K562 (cell line): ENCODE results near the gene POLR3GL. TPM values are rescaled to one million over a fixed set of nuclear protein-coding genes. Genes with fewer than 3 reads are reported as not detected.

Source experiments
- CHCHD3 ChIP-seq: fragments of 250-450 bp; sonication (Bioruptor Pico); IDR thresholded peaks from 2 replicates; pipeline ENCODE4 v2.1.2; 2022; ENCODE audit warnings: mild to moderate bottlenecking
- CREB1 ChIP-seq, 2 experiments: sonication (generic) in 1 of 2; formaldehyde crosslinking in 1 of 2; IDR thresholded peaks; 2 replicates each; pipeline versions ENCODE4 v1.6.1 to v1.8.0; 2012 to 2022; ENCODE audit warnings: inconsistent platforms in 1 of 2, mild to moderate bottlenecking in 1 of 2, missing genetic modification reagents in 1 of 2, moderate library complexity in 1 of 2
- CXXC5 ChIP-seq: fragments of 250-450 bp; sonication (Bioruptor Pico); IDR thresholded peaks from 2 replicates; pipeline ENCODE4 v1.8.0; 2022; ENCODE audit warnings: inconsistent platforms, mild to moderate bottlenecking, moderate library complexity
- ETV6 ChIP-seq, 3 experiments: fragments of 150-350 bp in 1 of 3; sonication (generic) in 1 of 3; formaldehyde crosslinking in 1 of 3; IDR thresholded peaks; 2 replicates each; pipeline versions ENCODE4 v1.6.1 to v1.8.0; 2014 to 2022; ENCODE audit warnings: borderline replicate concordance in 2 of 3, low read depth in 2 of 3, antibody characterized with exemption in 1 of 3, low read length in 1 of 3, mild to moderate bottlenecking in 1 of 3, missing genetic modification reagents in 1 of 3
- FOXA3 ChIP-seq, 2 experiments: fragments of 450-650 bp in 1 of 2; sonication (generic) in 1 of 2; formaldehyde crosslinking; IDR thresholded peaks in 1 of 2; conservative IDR thresholded peaks in 1 of 2; 2 replicates each; pipeline versions ENCODE4 v1.4.0 to v1.8.0; 2020 to 2022; ENCODE audit warnings: mild to moderate bottlenecking in 2 of 2, missing genetic modification reagents in 1 of 2
- FOXJ2 ChIP-seq: fragments of 200-800 bp; sonication (Bioruptor generic); IDR thresholded peaks from 2 replicates; pipeline ENCODE4 v1.6.1; 2016; ENCODE audit warnings: missing genetic modification characterization, missing compliant biosample characterization
- HNRNPK ChIP-seq: fragments of 200-400 bp; formaldehyde crosslinking; IDR thresholded peaks from one replicate; pipeline ENCODE4 v1.6.1; 2018; ENCODE audit warnings: mild to moderate bottlenecking, low read depth, low read length; ENCODE audit not compliant: poor library complexity, severe bottlenecking
- MAZ ChIP-seq, 2 experiments: fragments of 450-650 bp in 1 of 2; sonication (generic) in 1 of 2; formaldehyde crosslinking; IDR thresholded peaks in 1 of 2; conservative IDR thresholded peaks in 1 of 2; 2 replicates each; pipeline versions ENCODE4 v1.4.0 to v1.5.0; 2020; ENCODE audit warnings: mild to moderate bottlenecking in 1 of 2, missing genetic modification reagents in 1 of 2
- MIER1 ChIP-seq: fragments of 450-650 bp; IDR thresholded peaks from 2 replicates; pipeline ENCODE4 v1.6.1; 2016; ENCODE audit warnings: antibody characterized with exemption, mild to moderate bottlenecking, low read depth
- NCOA6 ChIP-seq: fragments of 450-650 bp; IDR thresholded peaks from 2 replicates; pipeline ENCODE4 v1.6.1; 2017; ENCODE audit warnings: mild to moderate bottlenecking
- NONO ChIP-seq, 2 experiments: fragments of 200-400 bp in 1 of 2; fragments of 450-650 bp in 1 of 2; formaldehyde crosslinking in 1 of 2; IDR thresholded peaks; 2 replicates each; pipeline ENCODE4 v1.6.1; 2017; ENCODE audit warnings: low read depth in 2 of 2, mild to moderate bottlenecking in 2 of 2, moderate library complexity in 2 of 2, low read length in 1 of 2
- POLR2B ChIP-seq: fragments of 450-650 bp; IDR thresholded peaks from 2 replicates; pipeline ENCODE4 v1.6.1; 2018; ENCODE audit warnings: low read depth; ENCODE audit not compliant: partially characterized antibody
- RB1 ChIP-seq: fragments of 450-650 bp; IDR thresholded peaks from 2 replicates; pipeline ENCODE4 v1.6.1; 2017; ENCODE audit warnings: low read depth, mild to moderate bottlenecking
- RBM25 ChIP-seq: fragments of 200-400 bp; formaldehyde crosslinking; IDR thresholded peaks from 2 replicates; pipeline ENCODE4 v1.6.1; 2018; ENCODE audit warnings: low read length, low read depth, moderate library complexity; ENCODE audit not compliant: severe bottlenecking
- RFX7 ChIP-seq: fragments of 250-450 bp; sonication (Bioruptor Pico); IDR thresholded peaks from 2 replicates; pipeline ENCODE4 v1.5.1; 2021; ENCODE audit warnings: mild to moderate bottlenecking
- SIN3A ChIP-seq, 2 experiments: fragments of 150-350 bp in 1 of 2; IDR thresholded peaks; 2 replicates each; pipeline ENCODE4 v1.6.1; 2011 to 2016; ENCODE audit warnings: borderline replicate concordance in 2 of 2, low read depth in 2 of 2, low read length in 2 of 2, mild to moderate bottlenecking in 2 of 2, moderate library complexity in 2 of 2; ENCODE audit not compliant: control insufficient read depth in 1 of 2
- TBL1XR1 ChIP-seq, 2 experiments: IDR thresholded peaks; 2 replicates each; pipeline ENCODE4 v1.6.1; 2012; ENCODE audit warnings: improper control_type of control experiment in 2 of 2, low read length in 2 of 2, mild to moderate bottlenecking in 1 of 2
- XRCC5 ChIP-seq: fragments of 200-400 bp; formaldehyde crosslinking; IDR thresholded peaks from 2 replicates; pipeline ENCODE4 v1.6.1; 2017; ENCODE audit warnings: low read depth, mild to moderate bottlenecking, low read length
- ZNF780A ChIP-seq: fragments of 250-450 bp; sonication (Bioruptor Pico); IDR thresholded peaks from 2 replicates; pipeline ENCODE4 v1.5.0; 2021; ENCODE audit warnings: mild to moderate bottlenecking
- polyA plus RNA-seq, 8 experiments: library from polyadenylated mRNA; depleted of rRNA in 4 of 8; stranded (reverse) in 5 of 8; unstranded in 3 of 8; fragments of >200 nt; fragmentation: Nextera tagmentation in 2 of 8; fragmentation: Illumina TruSeq in 1 of 8; extraction: Ambion mirVana in 2 of 8; extraction: Trizol in 1 of 8; gene quantifications; 2 replicates each; pipeline versions ENCODE4 v1.2.1 to v1.2.3, GENCODE V29; 2011 to 2014; ENCODE audit warnings: inconsistent platforms in 1 of 8, missing spikeins in 1 of 8
- total RNA-seq, 7 experiments: library from RNA; depleted of rRNA in 6 of 7; stranded (reverse); fragments of >200 nt in 6 of 7; fragmentation: Illumina TruSeq in 2 of 7; extraction: Trizol in 2 of 7; gene quantifications; 2 replicates each; pipeline versions ENCODE4 v1.2.1 to v1.2.3, GENCODE V29; 2011 to 2021; ENCODE audit warnings: low replicate concordance in 1 of 7
- TF ChIP-seq, protein P1 (sequence below): fragments of 450-650 bp; IDR thresholded peaks from 2 replicates; pipeline ENCODE4 v1.6.1; 2016; ENCODE audit warnings: antibody characterized with exemption
- TF ChIP-seq, protein P2 (sequence below), 2 experiments: fragments of 200-800 bp in 1 of 2; sonication (Bioruptor generic) in 1 of 2; sonication (generic) in 1 of 2; formaldehyde crosslinking in 1 of 2; IDR thresholded peaks in 1 of 2; conservative IDR thresholded peaks in 1 of 2; 2 replicates each; pipeline versions ENCODE4 v1.5.0 to v1.6.1; 2016 to 2020; ENCODE audit warnings: missing compliant biosample characterization in 1 of 2, missing genetic modification characterization in 1 of 2, missing genetic modification reagents in 1 of 2

The POLR3GL gene
- total and polyA plus RNA-seq, 9 of the 15 experiments (the other 6 are each of a cell fraction or from before 2014, with no cell fraction given): 14.6 to 48.4 (median 38.2) TPM

DNA sequence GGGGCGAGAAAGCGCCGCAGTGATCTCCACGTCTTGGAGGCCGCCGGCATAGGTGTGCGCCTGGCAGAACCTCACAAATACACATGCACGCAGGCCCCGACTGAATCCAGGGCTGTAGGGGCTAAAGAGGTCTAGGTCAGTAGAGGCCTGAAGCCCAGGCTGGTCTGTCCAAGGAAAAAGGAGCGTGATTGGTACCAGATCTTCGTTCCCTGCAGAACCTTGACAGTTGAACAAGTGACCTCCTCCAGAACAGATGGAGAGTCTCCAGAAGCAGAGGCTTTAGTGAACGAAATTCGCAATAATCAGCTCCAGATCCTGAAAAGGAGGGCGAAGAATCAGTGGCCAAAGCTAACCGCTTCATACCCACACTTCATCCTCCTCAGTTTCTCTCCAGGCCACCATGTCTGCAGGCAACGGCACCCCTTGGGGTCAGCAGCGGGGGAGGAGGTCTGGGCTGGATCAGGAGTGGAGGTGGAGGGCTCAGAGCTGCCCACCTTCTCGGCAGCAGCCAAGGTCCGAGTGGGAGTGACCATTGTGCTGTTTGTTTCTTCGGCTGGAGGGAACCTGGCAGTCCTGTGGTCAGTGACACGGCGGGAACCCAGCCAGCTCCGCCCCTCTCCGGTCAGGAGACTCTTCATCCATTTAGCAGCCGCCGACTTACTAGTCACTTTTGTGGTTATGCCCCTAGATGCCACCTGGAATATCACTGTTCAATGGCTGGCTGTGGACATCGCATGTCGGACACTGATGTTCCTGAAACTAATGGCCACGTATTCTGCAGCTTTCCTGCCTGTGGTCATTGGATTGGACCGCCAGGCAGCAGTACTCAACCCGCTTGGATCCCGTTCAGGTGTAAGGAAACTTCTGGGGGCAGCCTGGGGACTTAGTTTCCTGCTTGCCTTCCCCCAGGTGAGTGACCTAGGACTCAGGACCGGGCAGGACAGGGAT is 45.2 kb upstream of the POLR3GL start (continued):
- TF ChIP-seq ZNF780A (no peak), NONO (IDR thresholded peaks at IDR 0.05; ENCODE audit: low read depth in 2 of 2, low read length in 1 of 2) (no peak), MAZ (CRISPR knock-in tag; conservative IDR thresholded peaks at IDR 0.05 in 1 of 2, IDR thresholded peaks at IDR 0.05 in 1 of 2) (no peak), XRCC5 (no peak; the same call in 1 of the 2 replicates), CHCHD3 (CRISPR knock-in tag) (no peak), FOXA3 (CRISPR knock-in tag; conservative IDR thresholded peaks at IDR 0.05 in 1 of 2, IDR thresholded peaks at IDR 0.05 in 1 of 2) (0 out of 4 replicates have a peak, but pooled peaks of 1 of the 2 experiments have one; percentile 47), MIER1 (no peak), RFX7 (CRISPR knock-in tag) (no peak), FOXJ2 (no peak), CXXC5 (CRISPR knock-in tag) (no peak; the same call in 1 of the 2 replicates), ETV6 (IDR thresholded peaks at IDR 0.05; ENCODE audit: borderline replicate concordance in 1 of 2, low read depth in 2 of 2, low read length in 1 of 2) (no peak), ETV6 (CRISPR knock-in tag; IDR thresholded peaks at IDR 0.05; ENCODE audit: borderline replicate concordance) (no peak), RB1 (peak; percentile 67; the same call in 1 of the 2 replicates), SIN3A (IDR thresholded peaks at IDR 0.05; ENCODE audit: borderline replicate concordance in 2 of 2, control insufficient read depth in 1 of 2, low read depth in 2 of 2, low read length in 2 of 2) (peak; percentile 10 to 50; a peak in 2 of 4 replicates), CREB1 (IDR thresholded peaks at IDR 0.05) (peak; percentile 59; the same call in 1 of the 2 replicates), CREB1 (CRISPR knock-in tag; IDR thresholded peaks at IDR 0.05) (peak; percentile 2; the same call in 1 of the 2 replicates), NCOA6 (no peak), TBL1XR1 (IDR thresholded peaks at IDR 0.05; ENCODE audit: low read length in 2 of 2) (no peak), HNRNPK (no peak), POLR2B (no peak), RBM25 (no peak)
- TF ChIP-seq, protein P1, sequence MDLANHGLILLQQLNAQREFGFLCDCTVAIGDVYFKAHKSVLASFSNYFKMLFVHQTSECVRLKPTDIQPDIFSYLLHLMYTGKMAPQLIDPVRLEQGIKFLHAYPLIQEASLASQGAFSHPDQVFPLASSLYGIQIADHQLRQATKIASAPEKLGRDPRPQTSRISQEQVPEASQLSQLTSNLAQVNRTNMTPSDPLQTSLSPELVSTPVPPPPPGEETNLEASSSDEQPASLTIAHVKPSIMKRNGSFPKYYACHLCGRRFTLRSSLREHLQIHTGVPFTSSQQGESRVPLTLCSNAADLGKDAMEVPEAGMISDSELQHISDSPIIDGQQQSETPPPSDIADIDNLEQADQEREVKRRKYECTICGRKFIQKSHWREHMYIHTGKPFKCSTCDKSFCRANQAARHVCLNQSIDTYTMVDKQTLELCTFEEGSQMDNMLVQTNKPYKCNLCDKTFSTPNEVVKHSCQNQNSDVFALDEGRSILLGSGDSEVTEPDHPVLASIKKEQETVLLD: no peak
- TF ChIP-seq, protein P2, sequence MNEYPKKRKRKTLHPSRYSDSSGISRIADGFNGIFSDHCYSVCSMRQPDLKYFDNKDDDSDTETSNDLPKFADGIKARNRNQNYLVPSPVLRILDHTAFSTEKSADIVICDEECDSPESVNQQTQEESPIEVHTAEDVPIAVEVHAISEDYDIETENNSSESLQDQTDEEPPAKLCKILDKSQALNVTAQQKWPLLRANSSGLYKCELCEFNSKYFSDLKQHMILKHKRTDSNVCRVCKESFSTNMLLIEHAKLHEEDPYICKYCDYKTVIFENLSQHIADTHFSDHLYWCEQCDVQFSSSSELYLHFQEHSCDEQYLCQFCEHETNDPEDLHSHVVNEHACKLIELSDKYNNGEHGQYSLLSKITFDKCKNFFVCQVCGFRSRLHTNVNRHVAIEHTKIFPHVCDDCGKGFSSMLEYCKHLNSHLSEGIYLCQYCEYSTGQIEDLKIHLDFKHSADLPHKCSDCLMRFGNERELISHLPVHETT (CRISPR knock-in tag; conservative IDR thresholded peaks at IDR 0.05 in 1 of 2, IDR thresholded peaks at IDR 0.05 in 1 of 2): no peak
